OCI-M2 (cell line): ENCODE measurements around the gene SEPHS1.
A peak's percentile ranks its signal among the peaks of the same experiment; 100 is the strongest.
"Not testable (repeated sequence)": the region's sequence is repeated elsewhere in the genome, so short reads cannot be mapped to it uniquely, and the experiment has no call there.

ENCODE experiments used
- DNase-seq: peaks from one replicate; lab custom pipeline; 2025; ENCODE audit not compliant: unreplicated experiment; lab: John Stamatoyannopoulos, UW

SEPHS1 gene

GRCh38 chr10:13291821-13292773, 56.0 kb downstream of the SEPHS1 start:
- no peak for DNase-seq

- no peak for DNase-seq
Observed at GRCh38 chr10:13291061-13291460, 57.0 kb downstream of the SEPHS1 start.

- no peak for DNase-seq
Observed at GRCh38 chr10:13284050-13284449, 64.0 kb downstream of the SEPHS1 start.

- not testable (repeated sequence) for DNase-seq
Observed at GRCh38 chr10:13282348-13282747, 65.7 kb downstream of the SEPHS1 start.

GRCh38 chr10:13276749-13277365, 71.2 kb downstream of the SEPHS1 start:
- DNase-seq, result no peak

- DNase-seq, result not testable (repeated sequence)
Observed at GRCh38 chr10:13276146-13276545, 71.9 kb downstream of the SEPHS1 start.

- DNase-seq, result no peak
Observed at GRCh38 chr10:13272164-13272571, 75.9 kb downstream of the SEPHS1 start.

- DNase-seq, result peak; percentile 14
Observed at GRCh38 chr10:13271552-13272163, 76.4 kb downstream of the SEPHS1 start.

GRCh38 chr10:13270877-13271551, 77.1 kb downstream of the SEPHS1 start:
- DNase-seq, result no peak

- DNase-seq, result peak; percentile 24
Observed at GRCh38 chr10:13268841-13269240, 79.3 kb downstream of the SEPHS1 start.

- DNase-seq, result no peak
Observed at GRCh38 chr10:13268310-13268709, 79.8 kb downstream of the SEPHS1 start.
